HS-5 (cell line): Measurements from ENCODE around the gene DPP6.

Experiments
- DNase-seq: peaks from one replicate; pipeline ENCODE4 v3.0.0-alpha.2; 2012; ENCODE audit warnings: low read depth

Gene DPP6

GRCh38 chr7:154598396-154598795 lies 546.2 kb downstream of the DPP6 start:
- DNase-seq: no peak

- DNase-seq: no peak
Observed at GRCh38 chr7:154598864-154599263, 546.7 kb downstream of the DPP6 start.

- no peak for DNase-seq
Observed at GRCh38 chr7:154610903-154611302, 558.7 kb downstream of the DPP6 start.

GRCh38 chr7:154613811-154614210 lies 561.6 kb downstream of the DPP6 start:
- no peak for DNase-seq

- no peak for DNase-seq
Observed at GRCh38 chr7:154620141-154620755, 568.0 kb downstream of the DPP6 start.

GRCh38 chr7:154623399-154623798 lies 571.2 kb downstream of the DPP6 start:
- DNase-seq: no peak

GRCh38 chr7:154627646-154628290 lies 575.6 kb downstream of the DPP6 start:
- DNase-seq: no peak

GRCh38 chr7:154628556-154628955 lies 576.4 kb downstream of the DPP6 start:
- DNase-seq: no peak

- DNase-seq: no peak
Observed at GRCh38 chr7:154631162-154631561, 579.0 kb downstream of the DPP6 start.

- no peak for DNase-seq
Observed at GRCh38 chr7:154633641-154634040, 581.4 kb downstream of the DPP6 start.

- DNase-seq: no peak
Observed at GRCh38 chr7:154638286-154638685, 586.1 kb downstream of the DPP6 start.

- no peak for DNase-seq
Observed at GRCh38 chr7:154640266-154640865, 588.2 kb downstream of the DPP6 start.

- DNase-seq: no peak
Observed at GRCh38 chr7:154640917-154641316, 588.7 kb downstream of the DPP6 start.

GRCh38 chr7:154644366-154644765 lies 592.2 kb downstream of the DPP6 start:
- no peak for DNase-seq

GRCh38 chr7:154646126-154647013 lies 594.2 kb downstream of the DPP6 start:
- no peak for DNase-seq

GRCh38 chr7:154647625-154648024 lies 595.4 kb downstream of the DPP6 start:
- no peak for DNase-seq

- DNase-seq: no peak
Observed at GRCh38 chr7:154649015-154649414, 596.8 kb downstream of the DPP6 start.

- DNase-seq: no peak
Observed at GRCh38 chr7:154649434-154649833, 597.2 kb downstream of the DPP6 start.

- DNase-seq: no peak
Observed at GRCh38 chr7:154650275-154650674, 598.1 kb downstream of the DPP6 start.

- no peak for DNase-seq
Observed at GRCh38 chr7:154651501-154651900, 599.3 kb downstream of the DPP6 start.

- no peak for DNase-seq
Observed at GRCh38 chr7:154652564-154652963, 600.4 kb downstream of the DPP6 start.

GRCh38 chr7:154653281-154653680 lies 601.1 kb downstream of the DPP6 start:
- DNase-seq: no peak

GRCh38 chr7:154656618-154657017 lies 604.4 kb downstream of the DPP6 start:
- no peak for DNase-seq
